Neuronal stem cell (in vitro differentiated cells): ENCODE measurements around the gene MAST4.
A peak's percentile ranks its signal among the peaks of the same experiment; 100 is the strongest.

Source experiments
- DNase-seq: peaks from one replicate; pipeline ENCODE4 v3.0.0-alpha.2; 2013; ENCODE audit warnings: low spot score
- H2AFZ ChIP-seq: one replicate; pipeline ENCODE4 v1.6.1; 2013; ENCODE audit warnings: mild to moderate bottlenecking, low read length, inconsistent platforms
- H2AK5ac ChIP-seq: 2 replicates; pipeline ENCODE4 v1.6.1; 2013; ENCODE audit warnings: low read depth, mild to moderate bottlenecking, inconsistent platforms, low read length, moderate library complexity, mixed read lengths
- H2BK120ac ChIP-seq: 2 replicates; pipeline ENCODE4 v1.6.1; 2013; ENCODE audit warnings: low read depth, mild to moderate bottlenecking, inconsistent platforms, low read length, moderate library complexity, mixed read lengths
- H2BK12ac ChIP-seq: one replicate; pipeline ENCODE4 v1.6.1; 2013; ENCODE audit warnings: low read length, inconsistent platforms
- H2BK15ac ChIP-seq: 2 replicates; pipeline ENCODE4 v1.6.1; 2013; ENCODE audit warnings: mild to moderate bottlenecking, low read length, inconsistent platforms, mixed read lengths
- H2BK5ac ChIP-seq: one replicate; pipeline ENCODE4 v1.6.1; 2013; ENCODE audit warnings: inconsistent platforms, mild to moderate bottlenecking, low read length, moderate library complexity
- H3K14ac ChIP-seq: one replicate; pipeline ENCODE4 v1.6.1; 2013; ENCODE audit warnings: low read length, inconsistent platforms
- H3K18ac ChIP-seq: 2 replicates; pipeline ENCODE4 v1.6.1; 2013; ENCODE audit warnings: low read length, inconsistent platforms
- H3K23ac ChIP-seq: 2 replicates; pipeline ENCODE4 v1.6.1; 2013; ENCODE audit warnings: low read depth, mild to moderate bottlenecking, mixed read lengths, low read length, inconsistent platforms; ENCODE audit not compliant: poor library complexity
- H3K27ac ChIP-seq: replicated peaks from 3 replicates; pipeline ENCODE4 v1.5.1; 2013; ENCODE audit warnings: low read length, inconsistent platforms
- H3K27me3 ChIP-seq, 3 experiments: 2 replicates each; pipeline ENCODE4 v1.6.1; 2013; ENCODE audit warnings: low read length in 3 of 3, mild to moderate bottlenecking in 2 of 3, inconsistent platforms in 1 of 3, low read depth in 1 of 3, mixed read lengths in 1 of 3, moderate library complexity in 1 of 3; ENCODE audit not compliant: control insufficient read depth in 3 of 3, insufficient read depth in 3 of 3
- H3K36me3 ChIP-seq, 2 donors: replicated peaks in 1 of 2; 2 replicates each; pipeline ENCODE4 v1.6.1; 2013; ENCODE audit warnings: low read length in 2 of 2; ENCODE audit not compliant: control insufficient read depth in 2 of 2, insufficient read depth in 2 of 2
- H3K4ac ChIP-seq: 2 replicates; pipeline ENCODE4 v1.6.1; 2013; ENCODE audit warnings: inconsistent platforms, mild to moderate bottlenecking, low read length, moderate library complexity
- H3K4me1 ChIP-seq, 2 donors: 1 replicate in 1 of 2; 2 replicates in 1 of 2; pipeline ENCODE4 v1.6.1; 2013; ENCODE audit warnings: low read length in 2 of 2, low read depth in 1 of 2; ENCODE audit not compliant: control insufficient read depth in 2 of 2, insufficient read depth in 1 of 2
- H3K4me2 ChIP-seq: one replicate; pipeline ENCODE4 v1.6.1; 2013; ENCODE audit warnings: mild to moderate bottlenecking, low read length, inconsistent platforms; ENCODE audit not compliant: insufficient read depth, poor library complexity, severe bottlenecking
- H3K4me3 ChIP-seq, 2 donors: 2 replicates each; pipeline ENCODE4 v1.5.1; 2013; ENCODE audit warnings: low read length in 2 of 2, mild to moderate bottlenecking in 2 of 2, inconsistent platforms in 1 of 2, moderate library complexity in 1 of 2
- H3K79me1 ChIP-seq: one replicate; pipeline ENCODE4 v1.6.1; 2013; ENCODE audit warnings: low read depth, mild to moderate bottlenecking, inconsistent platforms, low read length, moderate library complexity
- H3K9ac ChIP-seq: one replicate; pipeline ENCODE4 v1.6.1; 2013; ENCODE audit warnings: mild to moderate bottlenecking, low read depth, low read length, inconsistent platforms; ENCODE audit not compliant: poor library complexity
- H3K9me3 ChIP-seq, 2 donors: replicated peaks in 1 of 2; 2 replicates each; pipeline versions ENCODE3 to v1.6.1; 2013; ENCODE audit warnings: low read length in 2 of 2, mild to moderate bottlenecking in 2 of 2, inconsistent platforms in 1 of 2, low read depth in 1 of 2, mixed read lengths in 1 of 2, moderate library complexity in 1 of 2; ENCODE audit not compliant: control insufficient read depth in 2 of 2, insufficient read depth in 1 of 2
- H4K8ac ChIP-seq: one replicate; pipeline ENCODE4 v1.6.1; 2013; ENCODE audit warnings: low read depth, mild to moderate bottlenecking, inconsistent platforms, low read length, moderate library complexity
- H4K91ac ChIP-seq: one replicate; pipeline ENCODE4 v1.6.1; 2013; ENCODE audit warnings: low read length, low read depth, mild to moderate bottlenecking, inconsistent platforms; ENCODE audit not compliant: poor library complexity
- WGBS, 2 donors: extraction: QIAGEN DNeasy Blood & Tissue Kit; methylation state at CpG; one replicate each; pipeline ENCODE4 v1.1.7; 2013; ENCODE audit warnings: missing lambda C conversion rate in 2 of 2, mixed read lengths in 1 of 2; ENCODE audit not compliant: insufficient read length in 2 of 2, insufficient replicate concordance in 1 of 2; ENCODE audit errors: extremely low coverage in 2 of 2; 5-methylcytosine and 5-hydroxymethylcytosine counted together

The MAST4 gene

DNA sequence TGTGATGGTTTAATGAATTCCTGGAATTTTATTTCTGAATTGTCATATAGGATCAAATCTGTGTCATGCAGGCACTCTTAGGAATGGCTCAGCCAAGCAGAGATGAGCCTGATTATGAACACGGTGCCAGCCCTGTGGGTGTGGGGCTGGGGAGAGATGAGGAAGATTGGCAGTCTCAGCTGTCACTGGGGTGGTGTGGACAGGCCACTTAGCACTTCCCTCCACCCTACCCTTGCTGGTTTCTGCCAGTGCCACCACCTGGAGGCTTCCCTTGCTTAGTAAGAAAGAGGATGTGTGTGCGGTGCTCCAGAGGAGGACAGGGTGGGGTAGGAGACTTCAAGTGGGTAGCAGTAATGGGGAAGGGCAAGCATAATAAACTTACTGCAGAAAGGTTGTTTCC lies 373.8 kb downstream of the MAST4 start:
- no peak overlapping the region for H3K4ac ChIP-seq
- no peak overlapping the region for H3K9ac ChIP-seq
- H2AFZ ChIP-seq: no peak overlapping the region
- H4K91ac ChIP-seq: no peak overlapping the region
- H2BK5ac ChIP-seq: no peak overlapping the region
- H3K27me3 ChIP-seq: no peaks in the 10 kb centered on the region
- H3K18ac ChIP-seq: no peak overlapping the region
- H3K4me1 ChIP-seq: peaks cover 0 to 16% of the 10 kb centered on the region in 2 donors
- H3K9me3 ChIP-seq: no peaks in the 10 kb centered on the region
- H2BK12ac ChIP-seq: no peak overlapping the region
- no peak overlapping the region for H3K27ac ChIP-seq
- no peak overlapping the region for H3K23ac ChIP-seq
- WGBS, 2 donors: no CpG with 5 or more reads among the region's 2 CpGs
- DNase-seq: no peak
- H3K4me2 ChIP-seq: no peak overlapping the region
- H3K14ac ChIP-seq: peak overlapping the region; percentile 5
- H4K8ac ChIP-seq: no peak overlapping the region
- H3K36me3 ChIP-seq: no peaks in the 10 kb centered on the region
- no peak overlapping the region for H2BK120ac ChIP-seq
- H2BK15ac ChIP-seq: no peak overlapping the region
- peak overlapping the region in 1 of 2 donors; percentile 30 for H3K4me3 ChIP-seq
- no peak overlapping the region for H2AK5ac ChIP-seq
- no peaks in the 10 kb centered on the region for H3K79me1 ChIP-seq

DNA sequence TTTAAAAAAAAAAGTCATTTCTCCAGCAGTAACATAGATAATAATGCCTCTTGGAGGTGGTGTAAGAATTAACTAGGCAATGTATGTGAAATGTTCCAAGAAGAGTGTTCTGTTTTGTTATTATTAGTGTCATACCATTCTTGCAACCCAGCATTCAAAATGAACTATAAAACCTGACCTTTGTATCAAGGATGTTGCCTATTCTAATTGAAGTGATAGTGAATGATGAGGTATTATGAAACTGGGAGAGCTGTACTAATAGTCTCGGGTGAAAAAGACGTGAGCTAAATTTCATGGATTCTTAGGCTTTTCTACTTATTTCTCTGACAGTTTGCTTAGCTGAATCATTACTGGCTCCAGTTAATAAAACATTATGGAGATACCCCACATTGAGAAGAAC lies 375.8 kb downstream of the MAST4 start:
- Histone ChIP-seq H3K9me3 (peaks cover 0 to 2% of the 10 kb centered on the region in 2 donors), H4K8ac (no peak overlapping the region), H3K23ac (no peak overlapping the region), H4K91ac (no peak overlapping the region), H2BK5ac (no peak overlapping the region), H3K27me3 (no peaks in the 10 kb centered on the region), H3K14ac (no peak overlapping the region), H3K9ac (no peak overlapping the region), H3K4me2 (no peak overlapping the region), H2AFZ (no peak overlapping the region), H2BK12ac (no peak overlapping the region), H3K79me1 (no peaks in the 10 kb centered on the region), H3K4me3 (no peak overlapping the region), H3K27ac (no peak overlapping the region), H2AK5ac (no peak overlapping the region), H3K36me3 (no peaks in the 10 kb centered on the region), H3K4me1 (peaks cover 3 to 16% of the 10 kb centered on the region in 2 donors), H2BK15ac (no peak overlapping the region), H2BK120ac (no peak overlapping the region), H3K4ac (no peak overlapping the region), H3K18ac (no peak overlapping the region)
- no CpG with 5 or more reads among the region's 2 CpGs for WGBS, 2 donors
- DNase-seq: no peak

DNA sequence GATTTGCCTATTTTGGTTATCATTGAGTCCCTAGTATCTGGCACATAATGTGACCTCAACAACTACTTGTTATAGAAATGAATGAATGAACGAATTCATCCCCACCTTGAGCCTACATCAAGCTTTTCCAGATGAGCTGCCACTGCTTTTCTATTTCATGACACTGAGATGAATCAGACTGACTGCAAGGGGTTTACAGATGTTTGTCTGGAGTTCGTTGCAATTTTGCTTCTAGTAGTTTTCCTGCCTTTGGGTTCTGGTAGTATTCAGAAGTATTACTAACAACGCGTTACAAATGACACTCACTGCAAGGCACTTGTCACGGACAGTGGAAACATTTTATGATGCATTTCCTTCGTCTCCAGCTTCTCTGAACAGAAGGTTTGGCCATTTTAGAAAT lies 378.1 kb downstream of the MAST4 start:
- H2AK5ac ChIP-seq: no peak overlapping the region
- no peak overlapping the region for H3K18ac ChIP-seq
- no peaks in the 10 kb centered on the region for H3K79me1 ChIP-seq
- no peak overlapping the region for H2BK120ac ChIP-seq
- H3K4ac ChIP-seq: no peak overlapping the region
- no peaks in the 10 kb centered on the region for H3K36me3 ChIP-seq
- H2BK12ac ChIP-seq: no peak overlapping the region
- H2BK15ac ChIP-seq: no peak overlapping the region
- no CpG with 5 or more reads among the region's 6 CpGs for WGBS, 2 donors
- H3K4me3 ChIP-seq: no peak overlapping the region
- H2AFZ ChIP-seq: no peak overlapping the region
- no peak overlapping the region for H4K8ac ChIP-seq
- no peaks in the 10 kb centered on the region for H3K27me3 ChIP-seq
- no peak overlapping the region for H3K14ac ChIP-seq
- no peak overlapping the region for H2BK5ac ChIP-seq
- H4K91ac ChIP-seq: no peak overlapping the region
- no peak overlapping the region for H3K4me2 ChIP-seq
- H3K23ac ChIP-seq: no peak overlapping the region
- H3K27ac ChIP-seq: no peak overlapping the region
- H3K9me3 ChIP-seq: peaks cover 0 to 2% of the 10 kb centered on the region in 2 donors
- no peak overlapping the region for H3K9ac ChIP-seq
- no peak for DNase-seq
- peaks cover 3 to 16% of the 10 kb centered on the region in 2 donors for H3K4me1 ChIP-seq

DNA sequence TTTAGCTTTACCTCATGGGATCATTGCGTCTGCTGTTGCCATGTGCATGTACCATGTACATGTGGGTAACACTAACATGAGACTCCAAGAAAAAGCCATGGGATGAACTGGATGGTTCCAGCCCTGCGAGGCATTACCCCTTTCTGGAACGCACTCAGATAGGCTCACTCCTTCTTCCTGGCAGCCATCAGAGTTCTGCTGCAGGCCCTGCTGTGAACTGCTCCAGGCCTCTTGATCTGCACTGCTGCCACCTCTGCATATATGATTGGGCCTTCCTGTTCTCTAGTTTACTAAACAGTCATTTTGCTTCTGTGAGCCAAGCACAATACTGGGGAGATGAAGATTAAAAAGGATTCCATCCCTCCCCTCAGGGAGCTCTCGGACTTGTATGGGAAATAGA lies 379.9 kb downstream of the MAST4 start:
- no peak overlapping the region for H4K91ac ChIP-seq
- H3K4me2 ChIP-seq: no peak overlapping the region
- H3K14ac ChIP-seq: no peak overlapping the region
- no peak overlapping the region for H2BK120ac ChIP-seq
- H3K27me3 ChIP-seq: no peaks in the 10 kb centered on the region
- whole genome bisulfite sequencing, 2 donors: no CpG with 5 or more reads among the region's 4 CpGs
- no peak overlapping the region for H3K27ac ChIP-seq
- H3K4me3 ChIP-seq: no peak overlapping the region
- H3K79me1 ChIP-seq: no peaks in the 10 kb centered on the region
- no peaks in the 10 kb centered on the region for H3K36me3 ChIP-seq
- no peak overlapping the region for H2AK5ac ChIP-seq
- H3K4ac ChIP-seq: no peak overlapping the region
- no peak overlapping the region for H2BK15ac ChIP-seq
- H3K23ac ChIP-seq: no peak overlapping the region
- H3K18ac ChIP-seq: no peak overlapping the region
- no peak overlapping the region for H2BK12ac ChIP-seq
- H2BK5ac ChIP-seq: no peak overlapping the region
- no peak overlapping the region for H4K8ac ChIP-seq
- no peak for DNase-seq
- H2AFZ ChIP-seq: no peak overlapping the region
- no peak overlapping the region for H3K9ac ChIP-seq
- peaks cover 1 to 3% of the 10 kb centered on the region in 2 donors for H3K4me1 ChIP-seq
- peaks cover 0 to 2% of the 10 kb centered on the region in 2 donors for H3K9me3 ChIP-seq
